Myocyte (in vitro differentiated cells): ENCODE results near the gene CES2. TPM values are rescaled to one million over a fixed set of nuclear protein-coding genes. Genes with fewer than 3 reads are reported as not detected.
"Not testable (repeated sequence)": the region's sequence is repeated elsewhere in the genome, so short reads cannot be mapped to it uniquely, and the experiment has no call there.

ENCODE experiments used
- DNase-seq: peaks from one replicate; pipeline ENCODE4 v3.0.0-alpha.2; 2012; ENCODE audit warnings: low read depth
- polyA plus RNA-seq: library from polyadenylated mRNA; unstranded; fragments of >200 nt; gene quantifications from one replicate; pipeline ENCODE4 v1.2.1, GENCODE V29; 2012; ENCODE audit warnings: missing spikeins
- total RNA-seq: library from RNA; depleted of rRNA; stranded (reverse); fragments of >200 nt; gene quantifications from 2 replicates; pipeline ENCODE4 v1.2.3, GENCODE V29; 2014

The CES2 gene
- total RNA-seq: 70.7 and 81.0 TPM in 2 replicates
- 42.7 TPM for polyA plus RNA-seq

DNA sequence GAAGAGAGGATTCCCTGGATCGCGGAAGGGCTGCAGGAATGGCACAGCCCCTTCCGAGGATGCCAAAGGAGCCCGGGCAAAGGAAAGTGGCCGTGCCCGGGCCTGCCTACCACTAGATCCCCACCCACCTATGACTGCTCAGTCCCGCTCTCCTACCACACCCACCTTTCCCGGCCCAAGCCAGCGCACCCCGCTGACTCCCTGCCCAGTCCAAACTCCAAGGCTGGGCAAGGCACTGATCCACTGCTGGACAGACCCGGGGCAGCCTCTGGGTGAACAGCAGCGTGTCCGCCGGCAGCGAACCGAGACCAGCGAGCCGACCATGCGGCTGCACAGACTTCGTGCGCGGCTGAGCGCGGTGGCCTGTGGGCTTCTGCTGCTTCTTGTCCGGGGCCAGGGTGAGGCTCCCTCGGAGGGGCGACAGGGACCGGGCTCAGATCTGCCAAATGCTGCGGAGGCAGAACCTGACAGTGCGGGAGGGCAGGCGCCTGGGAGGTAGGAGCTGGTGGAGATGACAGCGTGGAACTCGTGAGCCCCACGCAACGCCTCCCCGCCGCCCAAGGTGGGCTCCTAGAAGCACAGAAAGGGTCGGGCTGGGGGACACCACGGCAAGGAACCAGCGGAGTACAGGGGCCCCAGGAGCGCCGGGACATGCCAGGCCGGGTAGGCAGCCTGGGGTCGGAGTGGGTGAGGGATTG, at the start of gene CES2:
Gene CES2, plus strand, starts transcription at position 203 of the 698 bp plus-strand sequence. Its CDS starts 120 bp downstream, at position 323.
- peak; percentile 68 for DNase-seq

DNA sequence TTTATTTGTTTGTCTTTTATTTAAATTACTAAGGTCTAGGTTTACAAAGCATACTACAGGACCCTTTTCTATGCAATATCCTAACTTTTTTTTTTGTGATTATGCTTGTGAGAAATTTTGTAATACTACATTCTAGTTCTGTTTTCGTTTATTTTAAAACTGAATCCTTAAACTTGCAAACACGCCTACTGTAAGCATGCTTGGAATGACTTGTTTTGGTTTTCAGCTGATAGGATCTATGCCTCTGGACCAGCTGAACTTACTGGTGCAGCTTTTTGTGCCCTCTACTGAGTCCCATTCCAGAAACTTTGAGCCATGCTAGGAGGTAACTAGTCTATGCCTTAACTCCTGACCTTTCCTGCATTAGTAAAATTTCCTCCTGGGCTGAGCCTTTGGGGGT, 49.0 kb upstream of the CES2 start:
- no peak for DNase-seq

- DNase-seq: no peak
These were observed 48.4 kb upstream of the CES2 start for GRCh38 chr16:66886914-66887313.

- no peak for DNase-seq
These were observed 46.4 kb upstream of the CES2 start for GRCh38 chr16:66888647-66889615.

DNA sequence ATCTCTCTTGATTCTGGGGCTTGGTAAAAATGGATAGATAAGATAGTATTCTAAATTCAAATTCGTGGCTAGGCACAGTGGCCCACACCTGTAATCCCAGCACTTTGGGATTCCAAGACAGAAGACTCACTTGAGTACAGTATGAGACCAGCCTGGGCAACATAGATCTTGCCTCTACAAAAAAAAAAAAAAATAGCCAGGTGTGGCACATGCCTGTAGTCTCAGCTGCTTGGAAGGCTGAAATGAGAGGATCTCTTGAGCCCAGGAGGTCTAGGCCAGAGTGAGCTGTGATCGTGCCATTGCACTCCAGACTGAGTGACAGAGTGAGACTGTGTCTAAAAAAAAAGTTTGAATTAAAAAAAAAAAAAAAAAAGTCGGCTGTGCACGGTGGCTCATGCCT, 45.7 kb upstream of the CES2 start:
- no peak for DNase-seq

DNA sequence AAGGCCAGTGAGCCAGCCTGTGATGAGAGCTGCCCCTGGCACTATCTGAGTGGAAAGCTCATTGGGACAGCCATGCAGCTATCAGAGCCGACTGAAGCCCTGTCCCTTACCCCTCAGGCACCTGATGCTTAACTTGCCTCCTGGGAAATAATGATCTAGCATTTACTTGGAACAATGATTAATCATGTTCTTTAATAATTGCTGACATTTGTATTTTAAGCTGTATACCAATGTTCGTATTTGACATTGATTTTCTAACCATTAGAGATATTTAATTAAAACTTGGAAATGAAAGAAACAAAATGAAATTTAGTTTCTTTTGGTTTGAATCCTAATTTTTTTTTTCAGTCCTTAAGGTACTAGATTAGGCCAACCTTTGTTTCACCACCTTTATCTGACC, 44.5 kb upstream of the CES2 start:
- DNase-seq: no peak

DNA sequence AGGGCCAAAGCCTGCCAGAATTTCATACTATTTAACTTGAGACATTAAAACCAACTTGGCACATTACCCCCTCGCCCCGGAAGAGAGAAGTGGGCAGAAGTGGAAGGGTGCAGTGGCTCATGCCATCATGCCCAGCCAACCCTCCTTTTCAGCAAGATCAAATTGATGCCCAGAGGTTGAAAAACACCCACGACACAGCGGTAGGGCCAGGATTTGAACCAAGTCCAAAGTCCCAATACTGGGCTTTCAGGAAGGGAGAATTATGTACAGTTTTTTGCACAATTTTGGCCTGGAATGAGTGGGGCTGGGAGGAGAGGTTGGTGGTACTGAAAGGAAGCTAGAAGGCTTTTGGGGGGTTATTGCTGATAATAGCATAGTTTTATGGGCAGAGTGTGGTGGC, 44.0 kb upstream of the CES2 start:
- no peak for DNase-seq

GRCh38 chr16:66891797-66892196, 43.5 kb upstream of the CES2 start:
- DNase-seq: no peak

DNA sequence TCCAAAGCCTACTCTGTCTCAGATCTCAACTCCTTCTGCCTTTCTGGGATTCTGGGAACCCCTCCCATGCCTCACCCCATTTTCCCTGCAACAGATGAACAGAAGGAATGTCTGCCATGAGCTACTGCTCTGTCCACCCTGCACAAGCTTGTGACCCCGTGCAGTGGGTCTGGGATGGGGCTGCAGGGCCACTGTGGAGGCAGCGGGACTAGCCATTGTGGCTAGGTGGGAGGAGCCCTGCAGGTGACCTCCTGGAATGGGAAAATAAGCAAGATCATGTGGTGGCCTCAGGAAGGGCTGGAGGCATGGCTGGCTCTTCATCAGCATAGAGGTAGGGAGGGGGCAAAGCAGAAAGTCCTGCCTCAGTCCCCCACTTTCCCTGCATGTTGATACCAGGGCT, 41.3 kb upstream of the CES2 start:
- no peak for DNase-seq

DNA sequence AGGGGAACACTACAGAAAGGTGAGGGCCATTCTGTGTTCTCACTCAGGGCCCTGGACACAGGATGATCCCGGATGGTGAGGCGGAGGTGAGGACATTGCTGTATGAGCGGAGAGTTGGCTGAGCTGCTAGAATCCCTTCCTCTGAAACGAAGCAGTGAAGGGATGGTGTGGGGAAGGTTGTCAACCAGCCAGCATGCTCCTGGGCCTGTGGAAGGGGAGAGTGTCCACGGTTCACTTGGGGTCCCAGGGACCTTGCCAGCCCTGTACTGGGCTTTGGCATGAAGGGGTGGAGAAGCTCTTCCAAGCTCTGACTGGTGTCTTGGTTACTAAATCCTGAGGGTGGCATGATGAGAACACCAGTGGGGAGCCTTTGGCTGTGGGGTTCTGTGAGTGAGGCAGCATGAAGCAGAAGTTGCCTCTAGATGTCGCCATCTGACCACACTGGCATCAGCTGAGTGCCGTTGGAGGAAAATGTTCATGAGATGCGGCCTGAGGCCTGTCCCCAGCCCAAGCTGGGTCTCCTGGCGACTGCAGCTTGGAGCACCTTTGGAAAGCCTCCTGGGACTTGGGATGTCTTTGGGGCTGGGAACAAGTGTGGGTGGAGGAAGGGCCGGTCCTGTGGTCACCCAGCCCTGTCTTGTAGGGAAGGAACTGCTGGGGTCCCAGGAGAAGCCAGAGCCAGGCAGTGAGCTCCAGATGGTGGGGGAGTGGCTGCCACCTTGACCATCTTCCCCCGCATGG, 40.2 kb upstream of the CES2 start:
- DNase-seq: peak; percentile 89

- no peak for DNase-seq
These were observed 39.7 kb upstream of the CES2 start for GRCh38 chr16:66895689-66895979.

- no peak for DNase-seq
These were observed 39.3 kb upstream of the CES2 start for GRCh38 chr16:66895999-66896398.

DNA sequence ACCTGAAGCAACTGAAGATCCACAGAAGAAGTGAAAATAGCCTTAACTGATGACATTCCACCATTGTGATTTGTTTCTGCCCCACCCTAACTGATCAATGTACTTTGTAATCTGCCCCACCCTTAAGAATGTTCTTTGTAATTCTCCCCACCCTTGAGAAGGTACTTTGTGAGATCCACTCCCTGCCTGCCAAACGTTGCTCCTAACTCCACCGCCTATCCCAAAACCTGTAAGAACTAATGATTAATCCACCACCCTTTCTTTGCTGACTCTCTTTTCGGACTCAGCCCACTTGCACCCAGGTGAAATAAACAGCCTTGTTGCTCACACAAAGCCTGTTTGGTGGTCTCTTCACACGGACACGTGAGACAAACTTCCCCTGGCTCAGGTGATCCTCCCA, 38.6 kb upstream of the CES2 start:
- DNase-seq: not testable (repeated sequence)

- DNase-seq: peak; percentile 57
These were observed 37.1 kb upstream of the CES2 start for GRCh38 chr16:66898207-66898606.

DNA sequence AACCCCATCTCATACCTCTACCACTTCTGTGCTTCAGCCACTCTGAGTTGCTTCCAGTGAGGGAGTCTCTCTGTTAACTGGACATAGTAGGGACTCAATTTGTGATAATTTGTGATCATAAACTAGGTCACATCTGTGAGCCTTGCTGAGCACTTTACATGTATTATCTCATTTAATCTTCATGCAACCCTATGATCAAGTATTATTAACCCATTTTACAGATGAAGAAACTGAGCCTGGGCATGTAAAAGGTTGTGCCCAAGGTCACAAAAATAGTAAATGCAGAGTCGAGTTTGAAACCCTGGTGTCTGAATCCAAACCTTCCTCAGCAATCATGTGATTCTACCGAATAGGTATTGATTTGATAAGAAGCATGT, 36.4 kb upstream of the CES2 start:
- no peak for DNase-seq

GRCh38 chr16:66899310-66899944, 35.9 kb upstream of the CES2 start:
- peak; percentile 57 for DNase-seq

- peak; percentile 92 for DNase-seq
These were observed 35.2 kb upstream of the CES2 start for GRCh38 chr16:66899945-66900710.

GRCh38 chr16:66900721-66901441, 34.4 kb upstream of the CES2 start:
- DNase-seq: peak; percentile 84

DNA sequence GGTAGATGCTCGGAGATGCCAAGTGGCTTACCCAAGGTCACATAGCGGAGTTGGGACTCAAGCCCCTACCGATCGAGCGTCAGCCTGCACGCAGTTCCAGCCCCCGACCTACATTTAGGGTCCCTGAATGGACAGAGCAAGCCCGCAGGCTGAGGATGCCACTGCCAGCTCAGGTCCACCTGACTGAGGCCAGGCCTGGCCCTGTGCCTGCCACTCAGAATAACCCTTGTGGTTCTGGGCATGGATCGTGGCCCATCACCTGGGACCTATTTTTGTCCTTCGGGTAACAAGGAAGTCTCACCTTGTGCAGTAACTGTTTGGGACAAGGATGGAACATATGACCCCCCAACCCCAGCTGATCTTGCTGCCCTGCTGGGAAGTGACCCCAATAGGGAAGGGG, 33.7 kb upstream of the CES2 start:
- peak; percentile 52 for DNase-seq
